Stimulated activated CD4-positive, alpha-beta T cell treated with anti-CD3 and anti-CD28 coated beads, Interleukin-12 subunit alpha, Interleukin-12 subunit beta, amount 100 ng/mL, for 4 hours (primary cell): ENCODE data around the gene INPP1.

Source experiments
- DNase-seq: peaks from one replicate; pipeline ENCODE4 v3.0.0-alpha.2; 2020

The INPP1 gene

GRCh38 chr2:190365499-190366204 lies 22.3 kb downstream of the INPP1 start:
- DNase-seq, result no peak

- DNase-seq, result no peak
Observed at GRCh38 chr2:190366248-190366753, 22.9 kb downstream of the INPP1 start.

GRCh38 chr2:190367091-190367490 lies 23.7 kb downstream of the INPP1 start:
- DNase-seq, result no peak

GRCh38 chr2:190369635-190370034 lies 26.2 kb downstream of the INPP1 start:
- no peak for DNase-seq

GRCh38 chr2:190376083-190376482 lies 32.7 kb downstream of the INPP1 start:
- DNase-seq, result no peak

- DNase-seq, result no peak
Observed at GRCh38 chr2:190376591-190377245, 33.3 kb downstream of the INPP1 start.

- no peak for DNase-seq
Observed at GRCh38 chr2:190378880-190379237, 35.5 kb downstream of the INPP1 start.

GRCh38 chr2:190379249-190379964 lies 36.0 kb downstream of the INPP1 start:
- DNase-seq, result no peak

- no peak for DNase-seq
Observed at GRCh38 chr2:190380962-190381412, 37.6 kb downstream of the INPP1 start.

GRCh38 chr2:190382851-190383250 lies 39.5 kb downstream of the INPP1 start:
- DNase-seq, result no peak

GRCh38 chr2:190387422-190387821 lies 44.0 kb downstream of the INPP1 start:
- DNase-seq, result no peak

- no peak for DNase-seq
Observed at GRCh38 chr2:190396271-190396670, 52.9 kb downstream of the INPP1 start.

GRCh38 chr2:190402986-190403603 lies 59.7 kb downstream of the INPP1 start:
- DNase-seq, result no peak

- no peak for DNase-seq
Observed at GRCh38 chr2:190404487-190404886, 61.1 kb downstream of the INPP1 start.

GRCh38 chr2:190405070-190405469 lies 61.7 kb downstream of the INPP1 start:
- DNase-seq, result no peak

GRCh38 chr2:190405995-190406394 lies 62.6 kb downstream of the INPP1 start:
- no peak for DNase-seq

- no peak for DNase-seq
Observed at GRCh38 chr2:190406805-190407204, 63.4 kb downstream of the INPP1 start.

GRCh38 chr2:190407246-190407661 lies 63.9 kb downstream of the INPP1 start:
- DNase-seq, result no peak

GRCh38 chr2:190407662-190408537 lies 64.5 kb downstream of the INPP1 start, which contains the start of gene MFSD6:
MFSD6 (plus strand) TSS chr2:190408355; CDS start chr2:190436030, 27,675 bp downstream.
- DNase-seq, result peak; percentile 58

GRCh38 chr2:190408538-190409271 lies 65.3 kb downstream of the INPP1 start:
- peak; percentile 61 for DNase-seq

- DNase-seq, result no peak
Observed at GRCh38 chr2:190409616-190410015, 66.2 kb downstream of the INPP1 start.
